Measurements from ENCODE around the gene INTU.

- no peak for TF ChIP-seq POLR2A (IDR thresholded peaks at IDR 0.05)
- TF ChIP-seq CTCF (IDR thresholded peaks at IDR 0.05) = no peak
- no peak for TF ChIP-seq POLR2AphosphoS5 (IDR thresholded peaks at IDR 0.05)
These were observed 15.3 kb downstream of the INTU start for GRCh38 chr4:127648061-127648460.
